ENCODE results near the gene MRPL51. TPM values are rescaled to one million over a fixed set of nuclear protein-coding genes. Genes with fewer than 3 reads are reported as not detected.

Gene MRPL51
- polyA plus RNA-seq, 1 donor from 2014 or later = 117 TPM

GRCh38 chr12:6522193-6522592, 29.1 kb upstream of the MRPL51 start:
- H3F3A ChIP-seq (ENCODE audit: insufficient read depth, low read length, poor library complexity, severe bottlenecking) = no peaks in the 10 kb centered on the region
- H3K9me2 ChIP-seq (ENCODE audit: insufficient read depth, low read length) = no peaks in the 10 kb centered on the region
- H3K4me2 ChIP-seq (ENCODE audit: low read length) = no peak overlapping the region
- H2AFZ ChIP-seq (ENCODE audit: low read depth, low read length) = no peak overlapping the region
- H3K9me3 ChIP-seq (ENCODE audit: low read length) = no peaks in the 10 kb centered on the region
- no peaks in the 10 kb centered on the region for H4K20me1 ChIP-seq (ENCODE audit: insufficient read depth)
- no peaks in the 10 kb centered on the region for H3K79me2 ChIP-seq (replicated peaks; ENCODE audit: insufficient read depth, low read length)
- H3K27ac ChIP-seq (ENCODE audit: low read length) = no peak overlapping the region
- H3K36me3 ChIP-seq (ENCODE audit: insufficient read depth, low read length) = peaks cover 4% of the 10 kb centered on the region
- no peak overlapping the region for H3K4me3 ChIP-seq (ENCODE audit: low read length)
- H3K9ac ChIP-seq (ENCODE audit: low read length) = no peak overlapping the region
- H3K27me3 ChIP-seq (ENCODE audit: insufficient read depth, low read depth, low read length) = no peaks in the 10 kb centered on the region
- TF ChIP-seq CTCF (IDR thresholded peaks at IDR 0.05; ENCODE audit: poor library complexity, severe bottlenecking) = no peak

- Histone ChIP-seq H3F3A (ENCODE audit: insufficient read depth, low read length, poor library complexity, severe bottlenecking) (no peaks in the 10 kb centered on the region), H3K4me2 (ENCODE audit: low read length) (no peak overlapping the region), H2AFZ (ENCODE audit: low read depth, low read length) (no peak overlapping the region), H3K9me3 (ENCODE audit: low read length) (no peaks in the 10 kb centered on the region), H4K20me1 (ENCODE audit: insufficient read depth) (no peaks in the 10 kb centered on the region), H3K27me3 (ENCODE audit: insufficient read depth, low read depth, low read length) (no peaks in the 10 kb centered on the region), H3K9ac (ENCODE audit: low read length) (no peak overlapping the region), H3K4me3 (ENCODE audit: low read length) (no peak overlapping the region), H3K9me2 (ENCODE audit: insufficient read depth, low read length) (no peaks in the 10 kb centered on the region), H3K79me2 (replicated peaks; ENCODE audit: insufficient read depth, low read length) (no peaks in the 10 kb centered on the region), H3K27ac (ENCODE audit: low read length) (no peak overlapping the region), H3K36me3 (ENCODE audit: insufficient read depth, low read length) (peaks cover 5% of the 10 kb centered on the region)
- TF ChIP-seq EP300 (conservative IDR thresholded peaks at IDR 0.05; ENCODE audit: poor library complexity, severe bottlenecking) = no peak
- TF ChIP-seq TAF1 (IDR thresholded peaks at IDR 0.05; ENCODE audit: low read depth) = no peak
Measured at GRCh38 chr12:6520186-6520585, 27.1 kb upstream of the MRPL51 start.

GRCh38 chr12:6508087-6508486, 15.0 kb upstream of the MRPL51 start:
- no peak overlapping the region for H3K4me2 ChIP-seq (ENCODE audit: low read length)
- H4K20me1 ChIP-seq (ENCODE audit: insufficient read depth) = no peaks in the 10 kb centered on the region
- H3K27ac ChIP-seq (ENCODE audit: low read length) = no peak overlapping the region
- no peak overlapping the region for H2AFZ ChIP-seq (ENCODE audit: low read depth, low read length)
- H3K9ac ChIP-seq (ENCODE audit: low read length) = no peak overlapping the region
- no peaks in the 10 kb centered on the region for H3F3A ChIP-seq (ENCODE audit: insufficient read depth, low read length, poor library complexity, severe bottlenecking)
- no peaks in the 10 kb centered on the region for H3K27me3 ChIP-seq (ENCODE audit: insufficient read depth, low read depth, low read length)
- no peak overlapping the region for H3K4me3 ChIP-seq (ENCODE audit: low read length)
- no peak for TF ChIP-seq REST (IDR thresholded peaks at IDR 0.05; ENCODE audit: borderline replicate concordance)
- no peak for TF ChIP-seq CTCF (IDR thresholded peaks at IDR 0.05; ENCODE audit: poor library complexity, severe bottlenecking)
- TF ChIP-seq EZH2 (IDR thresholded peaks at IDR 0.05; ENCODE audit: borderline replicate concordance, insufficient read depth, low read length, poor library complexity, severe bottlenecking) = no peak
- no peak for TF ChIP-seq SMC3 (conservative IDR thresholded peaks at IDR 0.05; ENCODE audit: poor library complexity)
- no peak for TF ChIP-seq POLR2AphosphoS5 (IDR thresholded peaks at IDR 0.05)
- H3K79me2 ChIP-seq (replicated peaks; ENCODE audit: insufficient read depth, low read length) = no peaks in the 10 kb centered on the region
- no peaks in the 10 kb centered on the region for H3K9me3 ChIP-seq (ENCODE audit: low read length)
- no peaks in the 10 kb centered on the region for H3K9me2 ChIP-seq (ENCODE audit: insufficient read depth, low read length)
- no peaks in the 10 kb centered on the region for H3K36me3 ChIP-seq (ENCODE audit: insufficient read depth, low read length)

Data from neural cell (in vitro differentiated cells).